WTC11 (cell line): ENCODE measurements around the gene SLCO1C1. TPM values are rescaled to one million over a fixed set of nuclear protein-coding genes. Genes with fewer than 3 reads are reported as not detected.

ENCODE experiments used
- NR2C2 ChIP-seq: sonication (generic); formaldehyde crosslinking; IDR thresholded peaks from 2 replicates; pipeline ENCODE4 v1.8.0; 2022; ENCODE audit warnings: mild to moderate bottlenecking, missing genetic modification reagents
- ZNF317 ChIP-seq: sonication (generic); formaldehyde crosslinking; IDR thresholded peaks from 2 replicates; pipeline ENCODE4 v1.8.1; 2023; ENCODE audit warnings: low read depth, mild to moderate bottlenecking, moderate library complexity, missing genetic modification reagents, borderline replicate concordance
- ZNF423 ChIP-seq: fragments of 250-450 bp; sonication (Bioruptor Pico); IDR thresholded peaks from 2 replicates; pipeline ENCODE4 v2.1.2; 2022; ENCODE audit warnings: mild to moderate bottlenecking, moderate library complexity
- total RNA-seq: library from RNA; stranded (reverse); gene quantifications from 3 replicates; pipeline ENCODE4 v1.2.3, GENCODE V29; 2021
- TF ChIP-seq, protein P1 (sequence below): sonication (generic); formaldehyde crosslinking; IDR thresholded peaks from 2 replicates; pipeline ENCODE4 v1.8.1; 2023; ENCODE audit warnings: mild to moderate bottlenecking, missing genetic modification reagents, borderline replicate concordance
- TF ChIP-seq, protein P2 (sequence below): fragments of 250-450 bp; sonication (Bioruptor Pico); IDR thresholded peaks from 2 replicates; pipeline ENCODE4 v1.9.0; 2021; ENCODE audit warnings: mild to moderate bottlenecking
- TF ChIP-seq, protein P3 (sequence below): sonication (generic); formaldehyde crosslinking; IDR thresholded peaks from 2 replicates; pipeline ENCODE4 v1.8.1; 2022; ENCODE audit warnings: missing genetic modification reagents, borderline replicate concordance
- TF ChIP-seq, protein P4 (sequence below): sonication (generic); formaldehyde crosslinking; conservative IDR thresholded peaks from 2 replicates; pipeline ENCODE4 v1.8.1; 2022; ENCODE audit warnings: mild to moderate bottlenecking, missing genetic modification reagents
- TF ChIP-seq, protein P5 (sequence below): fragments of 250-450 bp; sonication (Bioruptor Pico); IDR thresholded peaks from 2 replicates; pipeline ENCODE4 v1.9.0; 2021; ENCODE audit warnings: mild to moderate bottlenecking

Gene SLCO1C1
- total RNA-seq, 1 experiment from 2014 or later: not detected

DNA sequence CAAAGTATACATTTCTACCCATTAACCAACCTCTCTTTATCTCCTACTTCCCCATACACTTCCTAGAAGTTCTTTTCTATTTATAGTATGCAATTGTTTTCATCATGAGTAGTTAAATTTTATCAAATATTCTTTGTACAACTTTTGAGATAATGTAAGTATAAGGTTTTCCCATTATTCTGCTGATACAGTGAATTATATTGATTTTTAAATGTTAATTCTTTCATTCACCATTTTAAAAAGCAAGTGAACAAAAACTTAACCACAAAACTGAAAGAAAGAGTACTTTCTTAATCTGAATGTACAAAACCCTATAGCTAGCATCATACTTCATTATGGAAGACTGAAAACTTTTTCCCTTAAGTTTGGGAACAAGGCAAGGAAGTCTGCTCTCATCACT is 105.9 kb downstream of the SLCO1C1 start (continued):
- TF ChIP-seq, protein P1, sequence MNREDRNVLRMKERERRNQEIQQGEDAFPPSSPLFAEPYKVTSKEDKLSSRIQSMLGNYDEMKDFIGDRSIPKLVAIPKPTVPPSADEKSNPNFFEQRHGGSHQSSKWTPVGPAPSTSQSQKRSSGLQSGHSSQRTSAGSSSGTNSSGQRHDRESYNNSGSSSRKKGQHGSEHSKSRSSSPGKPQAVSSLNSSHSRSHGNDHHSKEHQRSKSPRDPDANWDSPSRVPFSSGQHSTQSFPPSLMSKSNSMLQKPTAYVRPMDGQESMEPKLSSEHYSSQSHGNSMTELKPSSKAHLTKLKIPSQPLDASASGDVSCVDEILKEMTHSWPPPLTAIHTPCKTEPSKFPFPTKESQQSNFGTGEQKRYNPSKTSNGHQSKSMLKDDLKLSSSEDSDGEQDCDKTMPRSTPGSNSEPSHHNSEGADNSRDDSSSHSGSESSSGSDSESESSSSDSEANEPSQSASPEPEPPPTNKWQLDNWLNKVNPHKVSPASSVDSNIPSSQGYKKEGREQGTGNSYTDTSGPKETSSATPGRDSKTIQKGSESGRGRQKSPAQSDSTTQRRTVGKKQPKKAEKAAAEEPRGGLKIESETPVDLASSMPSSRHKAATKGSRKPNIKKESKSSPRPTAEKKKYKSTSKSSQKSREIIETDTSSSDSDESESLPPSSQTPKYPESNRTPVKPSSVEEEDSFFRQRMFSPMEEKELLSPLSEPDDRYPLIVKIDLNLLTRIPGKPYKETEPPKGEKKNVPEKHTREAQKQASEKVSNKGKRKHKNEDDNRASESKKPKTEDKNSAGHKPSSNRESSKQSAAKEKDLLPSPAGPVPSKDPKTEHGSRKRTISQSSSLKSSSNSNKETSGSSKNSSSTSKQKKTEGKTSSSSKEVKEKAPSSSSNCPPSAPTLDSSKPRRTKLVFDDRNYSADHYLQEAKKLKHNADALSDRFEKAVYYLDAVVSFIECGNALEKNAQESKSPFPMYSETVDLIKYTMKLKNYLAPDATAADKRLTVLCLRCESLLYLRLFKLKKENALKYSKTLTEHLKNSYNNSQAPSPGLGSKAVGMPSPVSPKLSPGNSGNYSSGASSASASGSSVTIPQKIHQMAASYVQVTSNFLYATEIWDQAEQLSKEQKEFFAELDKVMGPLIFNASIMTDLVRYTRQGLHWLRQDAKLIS (CRISPR knock-in tag): no peak
- TF ChIP-seq, protein P2, sequence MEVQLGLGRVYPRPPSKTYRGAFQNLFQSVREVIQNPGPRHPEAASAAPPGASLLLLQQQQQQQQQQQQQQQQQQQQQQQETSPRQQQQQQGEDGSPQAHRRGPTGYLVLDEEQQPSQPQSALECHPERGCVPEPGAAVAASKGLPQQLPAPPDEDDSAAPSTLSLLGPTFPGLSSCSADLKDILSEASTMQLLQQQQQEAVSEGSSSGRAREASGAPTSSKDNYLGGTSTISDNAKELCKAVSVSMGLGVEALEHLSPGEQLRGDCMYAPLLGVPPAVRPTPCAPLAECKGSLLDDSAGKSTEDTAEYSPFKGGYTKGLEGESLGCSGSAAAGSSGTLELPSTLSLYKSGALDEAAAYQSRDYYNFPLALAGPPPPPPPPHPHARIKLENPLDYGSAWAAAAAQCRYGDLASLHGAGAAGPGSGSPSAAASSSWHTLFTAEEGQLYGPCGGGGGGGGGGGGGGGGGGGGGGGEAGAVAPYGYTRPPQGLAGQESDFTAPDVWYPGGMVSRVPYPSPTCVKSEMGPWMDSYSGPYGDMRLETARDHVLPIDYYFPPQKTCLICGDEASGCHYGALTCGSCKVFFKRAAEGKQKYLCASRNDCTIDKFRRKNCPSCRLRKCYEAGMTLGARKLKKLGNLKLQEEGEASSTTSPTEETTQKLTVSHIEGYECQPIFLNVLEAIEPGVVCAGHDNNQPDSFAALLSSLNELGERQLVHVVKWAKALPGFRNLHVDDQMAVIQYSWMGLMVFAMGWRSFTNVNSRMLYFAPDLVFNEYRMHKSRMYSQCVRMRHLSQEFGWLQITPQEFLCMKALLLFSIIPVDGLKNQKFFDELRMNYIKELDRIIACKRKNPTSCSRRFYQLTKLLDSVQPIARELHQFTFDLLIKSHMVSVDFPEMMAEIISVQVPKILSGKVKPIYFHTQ (CRISPR knock-in tag): no peak
- no peak for TF ChIP-seq NR2C2 (CRISPR knock-in tag)
- TF ChIP-seq, protein P3, sequence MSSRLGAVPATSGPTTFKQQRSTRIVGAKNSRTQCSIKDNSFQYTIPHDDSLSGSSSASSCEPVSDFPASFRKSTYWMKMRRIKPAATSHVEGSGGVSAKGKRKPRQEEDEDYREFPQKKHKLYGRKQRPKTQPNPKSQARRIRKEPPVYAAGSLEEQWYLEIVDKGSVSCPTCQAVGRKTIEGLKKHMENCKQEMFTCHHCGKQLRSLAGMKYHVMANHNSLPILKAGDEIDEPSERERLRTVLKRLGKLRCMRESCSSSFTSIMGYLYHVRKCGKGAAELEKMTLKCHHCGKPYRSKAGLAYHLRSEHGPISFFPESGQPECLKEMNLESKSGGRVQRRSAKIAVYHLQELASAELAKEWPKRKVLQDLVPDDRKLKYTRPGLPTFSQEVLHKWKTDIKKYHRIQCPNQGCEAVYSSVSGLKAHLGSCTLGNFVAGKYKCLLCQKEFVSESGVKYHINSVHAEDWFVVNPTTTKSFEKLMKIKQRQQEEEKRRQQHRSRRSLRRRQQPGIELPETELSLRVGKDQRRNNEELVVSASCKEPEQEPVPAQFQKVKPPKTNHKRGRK (CRISPR knock-in tag): no peak
- TF ChIP-seq, protein P4, sequence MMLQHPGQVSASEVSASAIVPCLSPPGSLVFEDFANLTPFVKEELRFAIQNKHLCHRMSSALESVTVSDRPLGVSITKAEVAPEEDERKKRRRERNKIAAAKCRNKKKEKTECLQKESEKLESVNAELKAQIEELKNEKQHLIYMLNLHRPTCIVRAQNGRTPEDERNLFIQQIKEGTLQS (CRISPR knock-in tag): no peak
- TF ChIP-seq, protein P5, sequence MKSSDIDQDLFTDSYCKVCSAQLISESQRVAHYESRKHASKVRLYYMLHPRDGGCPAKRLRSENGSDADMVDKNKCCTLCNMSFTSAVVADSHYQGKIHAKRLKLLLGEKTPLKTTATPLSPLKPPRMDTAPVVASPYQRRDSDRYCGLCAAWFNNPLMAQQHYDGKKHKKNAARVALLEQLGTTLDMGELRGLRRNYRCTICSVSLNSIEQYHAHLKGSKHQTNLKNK: no peak
- TF ChIP-seq ZNF317 (CRISPR knock-in tag): no peak
- no peak for TF ChIP-seq ZNF423

Other genes starting within 250 kb of the SLCO1C1 start
- not detected in 3 replicates for gene SLCO1B3, start 115.4 kb downstream of the SLCO1C1 start, total RNA-seq